GM12878 (cell line): Measurements from ENCODE around the gene LRWD1. TPM values are rescaled to one million over a fixed set of nuclear protein-coding genes. Genes with fewer than 3 reads are reported as not detected.

ENCODE experiments used
- ATAC-seq: fragments of 200-7000 bp; cut with Tn5 transposase; 3 replicates; pipeline ENCODE4 v1.9.1; 2020; ENCODE audit warnings: mild to moderate bottlenecking, moderate library complexity
- BruUV-seq: library from RNA; stranded (reverse); fragments of 400-500 nt; replicated peaks from 2 replicates; lab custom pipeline; 2021; lab: Mats Ljungman, UMichigan
- CTCF ChIA-PET: fragments of 300-600 bp; sonication (Branson Sonifier 250); formaldehyde crosslinking; extraction: SDS; loops from one replicate; lab custom pipeline; 2021; ENCODE audit warnings: inconsistent platforms; lab: Yijun Ruan, JAX
- POLR2A ChIA-PET: fragments of 350-600 bp; formaldehyde crosslinking; extraction: SDS; loops from one replicate; lab custom pipeline; 2021; ENCODE audit warnings: inconsistent platforms; lab: Charles Lee
- RAD21 ChIA-PET: fragments of 300-600 bp; sonication (Branson Sonifier 250); formaldehyde crosslinking; loops from one replicate; lab custom pipeline; 2023; ENCODE audit warnings: antibody characterized with exemption; ENCODE audit not compliant: unreplicated experiment; lab: Charles Lee
- SMC1A ChIA-PET: fragments of 300-600 bp; sonication (Branson Sonifier 250); formaldehyde crosslinking; loops from one replicate; lab custom pipeline; 2023; ENCODE audit not compliant: unreplicated experiment, uncharacterized antibody; lab: Charles Lee
- DNase-seq: peaks from one replicate; pipeline ENCODE4 v3.0.0-alpha.2; 2011; ENCODE audit warnings: low read depth, low spot score
- FAIRE-seq: peaks from 3 replicates; lab custom pipeline; 2011; peaks lifted over from hg19 to GRCh38; lab: Jason Lieb, UNC
- H2AFZ ChIP-seq: 2 replicates; pipeline ENCODE4 v1.6.0; 2011; ENCODE audit warnings: low read depth, low read length, control low read depth; ENCODE audit not compliant: control insufficient read depth
- H3K27ac ChIP-seq: 2 replicates; pipeline ENCODE4 v1.5.1; 2011; ENCODE audit warnings: control low read depth; ENCODE audit not compliant: control insufficient read depth, insufficient read depth
- H3K27me3 ChIP-seq, 2 experiments: replicated peaks in 1 of 2; 2 replicates each; pipeline versions ENCODE4 v1.6.0 to v1.6.1; 2011; ENCODE audit warnings: low read length in 1 of 2; ENCODE audit not compliant: control insufficient read depth in 2 of 2, insufficient read depth in 2 of 2
- H3K36me3 ChIP-seq, 2 experiments: 2 replicates each; pipeline ENCODE4 v1.5.1; 2011; ENCODE audit warnings: low read length in 1 of 2; ENCODE audit not compliant: control insufficient read depth in 2 of 2, insufficient read depth in 2 of 2
- H3K4me1 ChIP-seq: 2 replicates; pipeline ENCODE4 v1.6.1; 2011; ENCODE audit warnings: mild to moderate bottlenecking, low read length, moderate library complexity, mixed read lengths; ENCODE audit not compliant: control insufficient read depth, insufficient read depth
- H3K4me2 ChIP-seq: 2 replicates; pipeline ENCODE4 v1.6.0; 2011; ENCODE audit warnings: control low read depth; ENCODE audit not compliant: control insufficient read depth, insufficient read depth
- H3K4me3 ChIP-seq: fragments of 200-600 bp; sonication (generic); 2 replicates; pipeline ENCODE4 v1.5.1; 2016
- H3K79me2 ChIP-seq: 2 replicates; pipeline ENCODE4 v1.6.0; 2011; ENCODE audit warnings: low read length; ENCODE audit not compliant: control insufficient read depth, insufficient read depth
- H3K9ac ChIP-seq: 2 replicates; pipeline ENCODE4 v1.8.0; 2011; ENCODE audit warnings: low read length, control low read depth, mixed read lengths; ENCODE audit not compliant: control insufficient read depth, insufficient read depth
- H3K9me3 ChIP-seq: replicated peaks from 3 replicates; pipeline ENCODE4 v1.5.1; 2011; ENCODE audit warnings: mild to moderate bottlenecking, low read length; ENCODE audit not compliant: control insufficient read depth, insufficient read depth
- H4K20me1 ChIP-seq: 2 replicates; pipeline ENCODE4 v1.6.0; 2011; ENCODE audit not compliant: control insufficient read depth, insufficient read depth
- ATF3 ChIP-seq: IDR thresholded peaks from 2 replicates; pipeline ENCODE4 v1.6.1; 2011; ENCODE audit warnings: low read depth, mild to moderate bottlenecking, low read length, moderate library complexity, borderline replicate concordance; ENCODE audit errors: extremely low read depth
- CBFB ChIP-seq: IDR thresholded peaks from 2 replicates; pipeline ENCODE4 v1.6.1; 2016; ENCODE audit warnings: antibody characterized with exemption, low read depth
- CBX3 ChIP-seq: fragments of 200-600 bp; sonication (generic); IDR thresholded peaks from 2 replicates; pipeline ENCODE4 v1.6.1; 2016; ENCODE audit warnings: low read depth, borderline replicate concordance
- CTCF ChIP-seq, 3 experiments: IDR thresholded peaks in 2 of 3; conservative IDR thresholded peaks in 1 of 3; 2 replicates each; pipeline ENCODE4 v1.5.1; 2011; ENCODE audit warnings: low read depth in 3 of 3, low read length in 3 of 3, mild to moderate bottlenecking in 3 of 3, control low read depth in 2 of 3, moderate library complexity in 2 of 3, inconsistent platforms in 1 of 3, mixed read lengths in 1 of 3; ENCODE audit not compliant: control insufficient read depth in 2 of 3, insufficient read depth in 1 of 3; ENCODE audit errors: extremely low read depth in 1 of 3
- IKZF2 ChIP-seq, 2 experiments: fragments of 450-650 bp; IDR thresholded peaks; 2 replicates each; pipeline ENCODE4 v1.6.1; 2017; ENCODE audit warnings: mild to moderate bottlenecking in 2 of 2, moderate library complexity in 2 of 2
- PML ChIP-seq: IDR thresholded peaks from 2 replicates; pipeline ENCODE4 v1.6.1; 2012; ENCODE audit warnings: low read length, inconsistent platforms
- TCF12 ChIP-seq: IDR thresholded peaks from 2 replicates; pipeline ENCODE4 v1.6.1; 2011; ENCODE audit warnings: low read depth, mild to moderate bottlenecking, low read length
- ZNF384 ChIP-seq: IDR thresholded peaks from 2 replicates; pipeline ENCODE4 v1.6.1; 2012; ENCODE audit warnings: low read depth, mild to moderate bottlenecking, low read length, improper control_type of control experiment, borderline replicate concordance
- ZNF622 ChIP-seq: fragments of 450-650 bp; IDR thresholded peaks from 2 replicates; pipeline ENCODE4 v1.6.1; 2017; ENCODE audit warnings: mild to moderate bottlenecking, inconsistent platforms
- ZZZ3 ChIP-seq: IDR thresholded peaks from 2 replicates; pipeline ENCODE4 v1.6.1; 2011; ENCODE audit warnings: low read depth; ENCODE audit not compliant: control insufficient read depth, insufficient read length
- WGBS: methylation state at CpG from one replicate; pipeline ENCODE4 v1.1.6; 2016; ENCODE audit warnings: low lambda C conversion rate; ENCODE audit not compliant: insufficient replicate concordance, insufficient coverage; ENCODE audit errors: missing lambda C conversion rate; 5-methylcytosine and 5-hydroxymethylcytosine counted together
- in situ Hi-C: fragments of 300-500 bp; cut with MboI; formaldehyde crosslinking; loops from 9 replicates; pipeline ENCODE4 v1.14.3; 2018; ENCODE audit warnings: mixed read lengths
- intact Hi-C: fragments of 100-400 bp; cut with micrococcal nuclease; formaldehyde crosslinking; loops from one replicate; pipeline ENCODE4 v1.14.2; 2022; ENCODE audit not compliant: unreplicated experiment
- polyA plus RNA-seq, 11 experiments: library from polyadenylated mRNA; depleted of rRNA in 4 of 11; unstranded in 6 of 11; stranded (reverse) in 5 of 11; fragments of >200 nt; fragmentation: Nextera tagmentation in 4 of 11; fragmentation: Illumina TruSeq in 1 of 11; extraction: Ambion mirVana in 4 of 11; extraction: Trizol in 1 of 11; gene quantifications; 1 replicate in 1 of 11; 2 replicates in 10 of 11; pipeline versions ENCODE4 v1.2.1 to v1.2.3, GENCODE V29; 2011 to 2016; ENCODE audit warnings: inconsistent platforms in 2 of 11, missing spikeins in 2 of 11, low read depth in 1 of 11
- total RNA-seq, 4 experiments: library from RNA; depleted of rRNA in 3 of 4; stranded (reverse); fragments of >200 nt in 3 of 4; fragmentation: Illumina TruSeq in 1 of 4; extraction: Trizol in 1 of 4; gene quantifications; 2 replicates each; pipeline versions ENCODE4 v1.2.1 to v1.2.3, GENCODE V29; 2013 to 2021
- TF ChIP-seq, protein P1 (sequence below): fragments of 150-350 bp; IDR thresholded peaks from 2 replicates; pipeline ENCODE4 v1.6.1; 2016; ENCODE audit warnings: low read depth, low read length
- TF ChIP-seq, protein P2 (sequence below): fragments of 450-650 bp; IDR thresholded peaks from 2 replicates; pipeline ENCODE4 v1.6.1; 2016; ENCODE audit warnings: mild to moderate bottlenecking

The LRWD1 gene
- total and polyA plus RNA-seq, 10 of the 15 experiments (the other 5 are each of a cell fraction or from before 2014, with no cell fraction given) = 0.40 to 64.4 (median 26.1) TPM

- TF ChIP-seq PML = no peak
Observed at GRCh38 chr7:102433219-102434038, 31.4 kb upstream of the LRWD1 start, which contains the start of gene ORAI2 (continued).

GRCh38 chr7:102434039-102434486 lies 30.7 kb upstream of the LRWD1 start:
- ChIA-PET POLR2A (interaction anchor here (0.5 to 13.0 kb wide), 6 partner anchors 7 to 1885 kb away, joined by 3 to 210 read pairs (median 9); no protein-coding TSS in a partner anchor), RAD21 (interaction anchor here (1.3 to 2.9 kb wide), 3 partner anchors 8 to 29 kb away, joined by 3 to 26 read pairs (median 13); no protein-coding TSS in a partner anchor), SMC1A (interaction anchor here (0.9 to 3.1 kb wide), 8 partner anchors 8 to 37 kb away, joined by 3 to 15 read pairs (median 4); partner anchors contain the start of genes ALKBH4 and LRWD1)
- Histone ChIP-seq H3K36me3 (peaks cover 8 to 9% of the 10 kb centered on the region in 2 experiments), H3K4me2 (peak overlapping the region; percentile 91), H3K9ac (peak overlapping the region; percentile 79), H2AFZ (no peak overlapping the region; the same call in none of the 2 replicates), H4K20me1 (no peaks in the 10 kb centered on the region), H3K27ac (peak overlapping the region; percentile 86), H3K79me2 (peaks cover 40% of the 10 kb centered on the region), H3K4me1 (peaks cover 34% of the 10 kb centered on the region), H3K4me3 (peak overlapping the region; percentile 74), H3K27me3 (no peaks in the 10 kb centered on the region), H3K9me3 (no peaks in the 10 kb centered on the region)
- TSS peak; percentile 65 for BruUV-seq
- intact Hi-C loops (no loop called here), in situ Hi-C loops (no loop called here)
- DNase-seq (no peak), FAIRE-seq (no peak), ATAC-seq (peak; percentile 33)
- peak; percentile 66 for TF ChIP-seq ZNF384
- TF ChIP-seq, protein P1, sequence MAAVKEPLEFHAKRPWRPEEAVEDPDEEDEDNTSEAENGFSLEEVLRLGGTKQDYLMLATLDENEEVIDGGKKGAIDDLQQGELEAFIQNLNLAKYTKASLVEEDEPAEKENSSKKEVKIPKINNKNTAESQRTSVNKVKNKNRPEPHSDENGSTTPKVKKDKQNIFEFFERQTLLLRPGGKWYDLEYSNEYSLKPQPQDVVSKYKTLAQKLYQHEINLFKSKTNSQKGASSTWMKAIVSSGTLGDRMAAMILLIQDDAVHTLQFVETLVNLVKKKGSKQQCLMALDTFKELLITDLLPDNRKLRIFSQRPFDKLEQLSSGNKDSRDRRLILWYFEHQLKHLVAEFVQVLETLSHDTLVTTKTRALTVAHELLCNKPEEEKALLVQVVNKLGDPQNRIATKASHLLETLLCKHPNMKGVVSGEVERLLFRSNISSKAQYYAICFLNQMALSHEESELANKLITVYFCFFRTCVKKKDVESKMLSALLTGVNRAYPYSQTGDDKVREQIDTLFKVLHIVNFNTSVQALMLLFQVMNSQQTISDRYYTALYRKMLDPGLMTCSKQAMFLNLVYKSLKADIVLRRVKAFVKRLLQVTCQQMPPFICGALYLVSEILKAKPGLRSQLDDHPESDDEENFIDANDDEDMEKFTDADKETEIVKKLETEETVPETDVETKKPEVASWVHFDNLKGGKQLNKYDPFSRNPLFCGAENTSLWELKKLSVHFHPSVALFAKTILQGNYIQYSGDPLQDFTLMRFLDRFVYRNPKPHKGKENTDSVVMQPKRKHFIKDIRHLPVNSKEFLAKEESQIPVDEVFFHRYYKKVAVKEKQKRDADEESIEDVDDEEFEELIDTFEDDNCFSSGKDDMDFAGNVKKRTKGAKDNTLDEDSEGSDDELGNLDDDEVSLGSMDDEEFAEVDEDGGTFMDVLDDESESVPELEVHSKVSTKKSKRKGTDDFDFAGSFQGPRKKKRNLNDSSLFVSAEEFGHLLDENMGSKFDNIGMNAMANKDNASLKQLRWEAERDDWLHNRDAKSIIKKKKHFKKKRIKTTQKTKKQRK = no peak
- TF ChIP-seq ZNF622 = no peak
- no peak for TF ChIP-seq ATF3
- TF ChIP-seq CBX3 = no peak
- no peak for TF ChIP-seq IKZF2 (IDR thresholded peaks at IDR 0.05)
- 0 out of 6 replicates have a peak, but pooled peaks of 1 of the 3 experiments have one; percentile 0 for TF ChIP-seq CTCF (IDR thresholded peaks at IDR 0.05 in 2 of 3, conservative IDR thresholded peaks at IDR 0.05 in 1 of 3; ENCODE audit: control insufficient read depth in 2 of 3, extremely low read depth in 1 of 3, insufficient read depth in 1 of 3, low read depth in 3 of 3, low read length in 3 of 3)
- TF ChIP-seq, protein P2, sequence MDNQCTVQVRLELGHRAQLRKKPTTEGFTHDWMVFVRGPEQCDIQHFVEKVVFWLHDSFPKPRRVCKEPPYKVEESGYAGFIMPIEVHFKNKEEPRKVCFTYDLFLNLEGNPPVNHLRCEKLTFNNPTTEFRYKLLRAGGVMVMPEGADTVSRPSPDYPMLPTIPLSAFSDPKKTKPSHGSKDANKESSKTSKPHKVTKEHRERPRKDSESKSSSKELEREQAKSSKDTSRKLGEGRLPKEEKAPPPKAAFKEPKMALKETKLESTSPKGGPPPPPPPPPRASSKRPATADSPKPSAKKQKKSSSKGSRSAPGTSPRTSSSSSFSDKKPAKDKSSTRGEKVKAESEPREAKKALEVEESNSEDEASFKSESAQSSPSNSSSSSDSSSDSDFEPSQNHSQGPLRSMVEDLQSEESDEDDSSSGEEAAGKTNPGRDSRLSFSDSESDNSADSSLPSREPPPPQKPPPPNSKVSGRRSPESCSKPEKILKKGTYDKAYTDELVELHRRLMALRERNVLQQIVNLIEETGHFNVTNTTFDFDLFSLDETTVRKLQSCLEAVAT = peak; percentile 50; the same call in 1 of the 2 replicates
- TF ChIP-seq ZZZ3 = no peak
- TF ChIP-seq TCF12 = 0 out of 2 replicates have a peak, but pooled peaks have one; percentile 2
- TF ChIP-seq CBFB = no peak
- TF ChIP-seq, all 136 proteins: peak for 4
- 6% methylated on average over 8 of the region's 9 CpGs for WGBS
- CTCF ChIA-PET = interaction anchor here (0.6 to 5.0 kb wide), 7 partner anchors 8 to 27 kb away, joined by 3 to 39 read pairs (median 5); no protein-coding TSS in a partner anchor
